Endodermal cell (in vitro differentiated cells): ENCODE data around the gene MICU1. TPM values are rescaled to one million over a fixed set of nuclear protein-coding genes. Genes with fewer than 3 reads are reported as not detected.
A peak's percentile ranks its signal among the peaks of the same experiment; 100 is the strongest.

Experiments used
- DNase-seq: peaks from one replicate; pipeline ENCODE4 v3.0.0-alpha.2; 2017
- H3K27ac ChIP-seq: 2 replicates; pipeline ENCODE4 v1.5.1; 2013; ENCODE audit warnings: mild to moderate bottlenecking, low read depth, low read length, moderate library complexity
- H3K27me3 ChIP-seq: 2 replicates; pipeline ENCODE4 v1.6.1; 2013; ENCODE audit warnings: mild to moderate bottlenecking, low read length, moderate library complexity; ENCODE audit not compliant: insufficient read depth, control insufficient read depth, poor library complexity, severe bottlenecking
- H3K36me3 ChIP-seq: 2 replicates; pipeline ENCODE4 v1.7.0; 2013; ENCODE audit warnings: mild to moderate bottlenecking, low read length, moderate library complexity; ENCODE audit not compliant: control insufficient read depth, insufficient read depth
- H3K4me1 ChIP-seq: one replicate; pipeline ENCODE4 v1.7.0; 2013; ENCODE audit warnings: low read length; ENCODE audit not compliant: control insufficient read depth, insufficient read depth
- H3K4me3 ChIP-seq: 2 replicates; pipeline ENCODE4 v1.5.1; 2013; ENCODE audit warnings: mild to moderate bottlenecking, low read length, moderate library complexity
- H3K9ac ChIP-seq: 2 replicates; pipeline ENCODE4 v1.6.1; 2013; ENCODE audit warnings: mild to moderate bottlenecking, low read length, moderate library complexity; ENCODE audit not compliant: poor library complexity, severe bottlenecking; ENCODE audit errors: extremely low read depth
- H3K9me3 ChIP-seq: 2 replicates; pipeline ENCODE4 v1.6.1; 2013; ENCODE audit warnings: mild to moderate bottlenecking, low read length, moderate library complexity; ENCODE audit not compliant: control insufficient read depth
- H3K27ac Mint-ChIP-seq: 2 replicates; pipeline ENCODE4 v1.8.0; 2020; ENCODE audit warnings: mixed read lengths
- H3K27me3 Mint-ChIP-seq: 2 replicates; pipeline ENCODE4 v1.8.0; 2021; ENCODE audit warnings: mild to moderate bottlenecking, mixed read lengths; ENCODE audit not compliant: insufficient read depth
- H3K36me3 Mint-ChIP-seq: 2 replicates; pipeline ENCODE4 v1.8.0; 2020; ENCODE audit warnings: low read depth, mixed read lengths
- H3K4me1 Mint-ChIP-seq: 2 replicates; pipeline ENCODE4 v1.8.0; 2020; ENCODE audit warnings: mixed read lengths
- H3K4me3 Mint-ChIP-seq: 2 replicates; pipeline ENCODE4 v1.8.0; 2020; ENCODE audit warnings: mild to moderate bottlenecking, moderate library complexity, mixed read lengths
- H3K9me3 Mint-ChIP-seq: 2 replicates; pipeline ENCODE4 v1.8.0; 2020; ENCODE audit warnings: mild to moderate bottlenecking, mixed read lengths
- WGBS, 2 experiments: methylation state at CpG; one replicate each; pipeline versions ENCODE4 v1.1.5 to v1.1.7; 2013; ENCODE audit warnings: missing lambda C conversion rate in 2 of 2, mixed read lengths in 1 of 2; ENCODE audit not compliant: insufficient coverage in 1 of 2, insufficient read length in 1 of 2; 5-methylcytosine and 5-hydroxymethylcytosine counted together
- total RNA-seq, 2 donors: library from RNA; stranded (reverse); fragmentation: NEBNext Ultra II Directional in 1 of 2; extraction: Animal tissue kit (Norgen Biotek cat#: 25700) in 1 of 2; gene quantifications; 2 replicates in 1 of 2; 3 replicates in 1 of 2; pipeline ENCODE4 v1.2.1, GENCODE V29; 2021
- TF ChIP-seq, protein P1 (sequence below): fragments of 200-600 bp; sonication (generic); conservative IDR thresholded peaks from 2 replicates; pipeline ENCODE4 v1.5.0; 2021; ENCODE audit warnings: antibody characterized with exemption, mild to moderate bottlenecking

MICU1 gene
- total RNA-seq, 2 donors from 2014 or later = 41.9 to 54.9 TPM

DNA sequence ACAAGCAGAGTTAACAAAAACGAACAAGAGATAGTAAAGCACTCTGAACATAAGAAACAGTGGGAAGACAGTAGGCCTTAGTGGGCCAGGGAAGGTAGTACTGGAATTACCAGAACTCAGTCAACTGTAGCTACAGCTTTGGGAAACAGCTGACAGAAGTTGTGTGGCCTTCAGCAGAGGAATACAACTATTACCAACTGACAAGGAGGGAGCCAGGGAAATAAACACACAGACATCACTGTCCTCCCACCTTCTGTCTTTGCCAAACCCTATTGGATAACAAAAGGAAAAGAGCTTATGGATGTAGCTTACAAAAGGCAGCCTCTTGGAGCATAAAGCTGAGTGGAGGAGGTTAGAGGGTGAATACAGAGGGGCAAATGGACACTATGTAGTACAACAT lies 15.4 kb downstream of the MICU1 start:
- Histone ChIP-seq H3K27me3 (no peaks in the 10 kb centered on the region), H3K36me3 (no peaks in the 10 kb centered on the region), H3K27ac (no peak overlapping the region), H3K9me3 (no peaks in the 10 kb centered on the region), H3K9ac (no peak overlapping the region), H3K4me1 (no peaks in the 10 kb centered on the region), H3K4me3 (no peak overlapping the region)
- peaks cover under 1% of the 10 kb centered on the region for H3K4me1 Mint-ChIP-seq
- peaks cover 5% of the 10 kb centered on the region for H3K36me3 Mint-ChIP-seq
- 92 to 100% methylated on average over 1 of the region's 1 CpG for WGBS, 2 experiments
- no peak overlapping the region for H3K4me3 Mint-ChIP-seq
- H3K27ac Mint-ChIP-seq = no peak overlapping the region
- peaks cover 3% of the 10 kb centered on the region for H3K9me3 Mint-ChIP-seq
- no peaks in the 10 kb centered on the region for H3K27me3 Mint-ChIP-seq
- TF ChIP-seq, protein P1, sequence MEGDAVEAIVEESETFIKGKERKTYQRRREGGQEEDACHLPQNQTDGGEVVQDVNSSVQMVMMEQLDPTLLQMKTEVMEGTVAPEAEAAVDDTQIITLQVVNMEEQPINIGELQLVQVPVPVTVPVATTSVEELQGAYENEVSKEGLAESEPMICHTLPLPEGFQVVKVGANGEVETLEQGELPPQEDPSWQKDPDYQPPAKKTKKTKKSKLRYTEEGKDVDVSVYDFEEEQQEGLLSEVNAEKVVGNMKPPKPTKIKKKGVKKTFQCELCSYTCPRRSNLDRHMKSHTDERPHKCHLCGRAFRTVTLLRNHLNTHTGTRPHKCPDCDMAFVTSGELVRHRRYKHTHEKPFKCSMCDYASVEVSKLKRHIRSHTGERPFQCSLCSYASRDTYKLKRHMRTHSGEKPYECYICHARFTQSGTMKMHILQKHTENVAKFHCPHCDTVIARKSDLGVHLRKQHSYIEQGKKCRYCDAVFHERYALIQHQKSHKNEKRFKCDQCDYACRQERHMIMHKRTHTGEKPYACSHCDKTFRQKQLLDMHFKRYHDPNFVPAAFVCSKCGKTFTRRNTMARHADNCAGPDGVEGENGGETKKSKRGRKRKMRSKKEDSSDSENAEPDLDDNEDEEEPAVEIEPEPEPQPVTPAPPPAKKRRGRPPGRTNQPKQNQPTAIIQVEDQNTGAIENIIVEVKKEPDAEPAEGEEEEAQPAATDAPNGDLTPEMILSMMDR = no peak
- DNase-seq = no peak

DNA sequence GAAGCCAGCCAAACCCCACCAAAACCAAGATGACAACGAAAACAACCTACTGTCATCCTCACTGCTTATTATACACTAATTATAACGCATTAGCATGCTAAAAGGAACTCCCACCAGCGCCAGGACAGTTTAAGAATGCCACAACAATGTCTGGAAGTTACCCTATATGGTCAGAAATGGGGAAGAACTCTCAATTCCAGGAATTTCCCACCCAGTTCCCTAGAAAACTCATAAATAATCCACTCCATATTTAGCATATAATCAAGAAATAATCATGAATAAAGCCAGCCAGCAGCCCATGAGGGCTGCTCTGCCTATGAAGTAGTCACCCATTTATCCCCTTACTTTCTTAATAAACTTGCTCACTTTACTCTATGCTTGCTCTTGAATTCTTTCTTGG lies 20.8 kb downstream of the MICU1 start:
- Mint-ChIP-seq H3K4me1 (peaks cover 9% of the 10 kb centered on the region), H3K4me3 (no peak overlapping the region), H3K36me3 (peaks cover 5% of the 10 kb centered on the region), H3K27me3 (no peaks in the 10 kb centered on the region), H3K27ac (peak overlapping the region; percentile 69), H3K9me3 (peaks cover 3% of the 10 kb centered on the region)
- H3K4me3 ChIP-seq = no peak overlapping the region
- no peaks in the 10 kb centered on the region for H3K27me3 ChIP-seq
- TF ChIP-seq, protein P1 = no peak
- no peaks in the 10 kb centered on the region for H3K36me3 ChIP-seq
- no peak for DNase-seq
- H3K4me1 ChIP-seq = no peaks in the 10 kb centered on the region
- H3K9ac ChIP-seq = no peak overlapping the region
- no peak overlapping the region for H3K27ac ChIP-seq
- 78 to 100% methylated on average over 1 to 3 of the region's 3 CpGs for WGBS, 2 experiments
- no peaks in the 10 kb centered on the region for H3K9me3 ChIP-seq

DNA sequence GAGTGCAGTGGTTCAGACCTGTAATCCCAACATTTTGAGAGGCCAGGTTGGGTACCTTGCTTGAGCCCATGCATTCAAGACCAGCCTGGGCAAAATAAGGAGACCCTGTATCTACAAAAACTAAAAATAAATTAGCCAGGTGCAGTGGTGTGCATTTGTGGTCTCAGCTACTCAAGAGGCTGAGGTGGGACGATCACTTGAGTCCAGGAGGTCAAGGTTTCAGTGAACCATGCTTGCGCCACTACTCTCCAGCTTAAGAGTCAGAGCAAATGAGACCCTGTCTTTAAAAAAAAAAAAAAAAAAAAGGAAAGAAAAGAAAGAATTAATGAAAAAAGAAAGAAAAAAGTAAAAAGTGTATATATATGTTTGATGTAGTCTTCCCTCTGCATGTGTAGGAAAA lies 24.7 kb downstream of the MICU1 start:
- no peaks in the 10 kb centered on the region for H3K36me3 Mint-ChIP-seq
- Histone ChIP-seq H3K27ac (no peak overlapping the region), H3K9ac (no peak overlapping the region), H3K9me3 (no peaks in the 10 kb centered on the region), H3K36me3 (peaks cover 3% of the 10 kb centered on the region), H3K4me1 (no peaks in the 10 kb centered on the region), H3K27me3 (no peaks in the 10 kb centered on the region), H3K4me3 (no peak overlapping the region)
- peaks cover 17% of the 10 kb centered on the region for H3K4me1 Mint-ChIP-seq
- DNase-seq = no peak
- no peak overlapping the region for H3K4me3 Mint-ChIP-seq
- 93% methylated on average over 2 of the region's 2 CpGs for WGBS, 2 experiments
- TF ChIP-seq, protein P1 = no peak
- no peaks in the 10 kb centered on the region for H3K27me3 Mint-ChIP-seq
- no peak overlapping the region for H3K27ac Mint-ChIP-seq
- H3K9me3 Mint-ChIP-seq = no peaks in the 10 kb centered on the region
